GM21619 (cell line): ENCODE results near the gene ITGA11.

Experiments
- ATAC-seq: cut with Tn5 transposase; IDR thresholded peaks from one replicate; pipeline ENCODE4 v1.9.1; 2021; ENCODE audit not compliant: unreplicated experiment

Gene ITGA11

GRCh38 chr15:68275165-68275746 is 156.7 kb downstream of the ITGA11 start:
- ATAC-seq = no peak

- no peak for ATAC-seq
Measured at GRCh38 chr15:68274201-68274848, 157.6 kb downstream of the ITGA11 start.

DNA sequence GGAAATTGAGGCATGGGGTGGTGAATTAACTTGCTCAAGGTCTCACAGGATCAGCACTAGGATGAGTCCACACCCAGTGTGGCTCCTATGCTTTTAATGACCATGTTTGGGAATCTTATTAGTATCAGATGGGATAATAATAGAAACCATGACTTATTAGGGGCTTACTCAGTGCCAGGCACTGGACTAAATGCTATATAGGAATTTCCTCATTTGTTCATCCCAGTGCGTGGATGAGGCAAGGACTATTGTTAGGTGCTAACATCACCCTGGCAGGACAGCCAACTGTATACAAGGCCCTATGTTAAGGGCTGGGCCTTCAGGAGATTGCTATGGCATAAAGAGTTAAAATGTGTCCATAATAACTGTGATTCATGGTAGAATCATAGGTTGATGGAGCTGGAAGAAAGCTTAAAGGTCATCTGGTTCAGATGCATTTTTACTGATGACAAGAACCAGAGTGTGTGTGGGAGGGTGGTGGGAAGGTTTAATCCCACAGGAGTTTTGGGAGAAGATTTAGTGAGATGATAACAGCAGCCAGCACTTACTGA is 159.2 kb downstream of the ITGA11 start:
- ATAC-seq = no peak

DNA sequence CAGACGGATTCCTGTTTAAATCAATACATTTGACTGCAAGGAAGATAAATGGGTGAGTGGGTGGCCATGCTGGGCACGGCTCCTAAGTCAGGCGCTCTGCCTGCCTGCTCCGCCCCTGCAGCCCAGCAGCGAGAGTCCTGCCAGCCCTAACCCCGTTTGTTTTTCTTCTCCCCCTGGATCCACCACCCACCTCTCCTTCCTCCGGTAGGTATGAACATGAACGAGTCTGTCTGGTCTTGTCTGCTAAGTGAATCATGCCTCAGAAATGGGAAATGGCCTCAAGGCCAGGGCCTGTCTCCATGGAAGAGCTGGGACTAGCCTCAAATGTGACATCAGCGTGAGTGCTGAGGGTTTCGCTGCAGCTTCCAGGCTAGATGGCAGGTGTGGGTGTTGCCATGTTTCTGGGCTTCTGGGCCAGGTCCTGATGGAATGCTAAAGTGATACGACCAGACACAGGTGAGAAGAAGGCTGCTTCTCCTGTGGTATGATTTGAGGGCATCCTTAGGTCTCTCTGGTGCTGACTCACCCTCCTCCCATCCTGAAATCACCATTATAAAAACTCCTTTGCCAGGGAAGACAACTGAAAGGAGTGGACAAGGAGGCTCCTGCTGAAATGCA is 160.0 kb downstream of the ITGA11 start:
- no peak for ATAC-seq

DNA sequence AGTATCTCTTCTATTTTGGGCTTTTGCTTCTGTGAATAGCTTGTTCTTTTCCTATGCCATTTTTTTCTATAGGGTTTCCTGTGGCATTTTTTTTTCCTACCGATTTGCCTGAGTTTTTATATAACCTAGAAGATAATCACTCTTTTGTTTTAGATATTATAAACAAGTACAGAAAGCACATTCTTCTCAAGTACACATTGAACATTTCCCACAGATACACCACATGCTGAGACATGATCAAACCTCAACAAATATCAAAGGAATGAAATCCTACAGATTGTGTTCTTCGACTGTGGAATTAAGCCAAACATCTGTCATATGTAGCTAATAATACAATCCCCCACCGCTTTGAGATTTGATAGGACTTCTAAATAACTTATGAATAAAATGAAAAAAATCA is 163.6 kb downstream of the ITGA11 start:
- no peak for ATAC-seq

DNA sequence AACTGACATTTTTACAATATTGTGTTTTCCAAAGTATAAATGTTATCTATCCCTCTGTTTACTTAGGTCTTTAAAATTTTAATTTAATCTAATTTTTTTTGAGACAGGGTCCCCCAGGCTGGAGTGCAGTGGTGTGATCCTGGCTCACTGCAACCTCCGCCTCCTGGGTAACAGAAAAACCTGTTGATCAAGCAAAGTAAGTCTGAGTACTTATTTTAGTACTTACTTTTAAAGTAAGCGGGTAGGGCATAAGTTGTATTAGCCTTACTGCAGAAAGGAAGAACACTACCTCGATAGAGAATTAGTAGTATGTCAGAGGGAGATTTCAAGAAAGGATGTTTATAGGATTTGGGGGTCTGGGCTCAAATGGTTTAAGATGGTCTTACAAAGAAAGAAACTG is 166.3 kb downstream of the ITGA11 start:
- ATAC-seq = no peak

DNA sequence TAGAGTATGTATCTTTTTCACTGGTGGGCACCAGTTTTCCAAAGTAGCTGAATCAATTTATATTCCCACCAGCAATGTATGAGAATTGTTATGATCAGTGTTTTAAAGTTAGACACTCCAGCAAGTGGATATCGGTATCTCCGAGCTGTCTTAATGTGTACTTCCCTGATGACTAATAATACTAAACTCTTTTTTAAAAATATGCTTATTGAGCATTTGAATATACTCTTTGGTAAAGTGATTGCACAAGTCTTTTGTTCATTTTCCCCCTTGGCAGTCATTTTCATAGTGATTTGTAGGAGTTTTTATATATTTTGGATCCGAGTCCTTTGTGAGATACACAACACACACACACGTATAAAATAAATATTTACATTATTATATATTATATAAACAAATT is 166.9 kb downstream of the ITGA11 start:
- ATAC-seq = no peak

DNA sequence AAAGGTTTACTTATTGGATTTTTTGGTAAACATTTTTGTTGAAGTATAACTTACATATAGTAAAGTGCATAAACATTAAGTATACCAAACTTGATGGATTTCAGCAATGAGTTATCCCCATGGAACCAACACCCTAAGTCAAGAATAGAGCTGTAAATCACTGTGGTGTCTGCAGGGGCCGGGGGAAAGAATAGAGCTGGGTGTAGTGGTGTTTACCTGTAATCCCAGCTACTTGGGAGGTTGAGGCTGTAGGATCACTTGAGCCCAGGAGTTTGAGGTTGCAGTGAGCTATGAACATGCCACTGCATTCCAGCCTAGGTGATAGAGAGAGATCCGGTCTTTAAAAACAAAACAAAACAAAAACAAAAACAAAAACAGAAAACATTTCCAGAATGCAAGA is 167.7 kb downstream of the ITGA11 start:
- no peak for ATAC-seq

DNA sequence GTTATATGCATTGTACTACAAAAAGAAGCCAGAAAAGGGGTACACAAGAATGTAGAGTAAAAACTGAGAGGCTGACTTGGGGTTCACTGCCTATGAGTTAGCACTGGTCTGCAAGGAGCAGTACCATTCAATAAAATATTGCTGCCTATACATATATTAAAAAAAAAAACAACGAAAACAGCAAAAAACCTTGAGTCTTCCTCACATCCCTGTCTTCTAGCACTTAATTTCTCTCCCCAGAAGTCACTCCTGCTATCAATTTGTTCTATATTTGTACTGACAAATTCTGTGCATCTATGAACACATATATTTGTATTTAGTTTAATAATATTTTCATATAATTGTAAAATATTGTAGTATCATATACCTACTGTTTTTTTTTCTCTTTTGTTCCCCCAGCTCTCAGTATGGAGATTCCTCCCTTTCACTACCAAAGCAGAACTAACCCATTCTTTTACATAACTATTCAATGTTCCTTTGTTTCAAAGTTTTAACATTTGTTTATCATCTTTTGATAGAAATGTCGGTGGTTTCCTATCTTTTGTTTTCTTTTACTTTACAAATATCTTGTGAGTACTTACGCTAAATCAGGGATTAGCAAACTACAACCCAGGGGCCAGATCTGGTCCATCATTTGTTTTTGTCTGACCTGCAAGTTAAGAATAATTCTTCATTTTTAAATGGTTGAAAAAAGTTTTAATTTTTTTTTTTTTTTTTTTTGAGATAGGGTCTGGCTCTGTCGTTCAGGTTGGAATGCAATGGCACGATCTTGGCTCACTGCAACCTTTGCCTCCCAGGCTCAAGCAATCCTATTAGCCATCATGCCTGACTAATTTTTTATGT is 169.2 kb downstream of the ITGA11 start:
- no peak for ATAC-seq

DNA sequence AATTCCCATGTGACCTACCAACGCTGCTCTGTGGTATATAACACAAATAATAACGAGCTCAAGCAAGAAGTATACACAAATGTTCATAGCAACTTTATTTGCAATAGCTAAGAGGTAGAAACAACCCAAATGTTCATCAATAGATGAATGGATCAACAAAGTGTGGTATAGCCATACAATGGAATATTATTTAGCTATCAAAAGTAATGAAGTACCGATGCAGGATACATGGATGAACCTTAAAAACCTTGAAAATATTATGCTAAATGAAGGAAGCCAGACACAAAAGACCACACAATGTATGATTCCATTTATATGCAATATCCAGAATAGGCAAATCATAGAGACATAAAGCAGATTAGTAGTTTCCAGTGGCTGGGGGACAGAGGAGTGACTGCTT is 170.0 kb downstream of the ITGA11 start:
- ATAC-seq = no peak

GRCh38 chr15:68261241-68261640 is 170.7 kb downstream of the ITGA11 start:
- ATAC-seq = no peak

DNA sequence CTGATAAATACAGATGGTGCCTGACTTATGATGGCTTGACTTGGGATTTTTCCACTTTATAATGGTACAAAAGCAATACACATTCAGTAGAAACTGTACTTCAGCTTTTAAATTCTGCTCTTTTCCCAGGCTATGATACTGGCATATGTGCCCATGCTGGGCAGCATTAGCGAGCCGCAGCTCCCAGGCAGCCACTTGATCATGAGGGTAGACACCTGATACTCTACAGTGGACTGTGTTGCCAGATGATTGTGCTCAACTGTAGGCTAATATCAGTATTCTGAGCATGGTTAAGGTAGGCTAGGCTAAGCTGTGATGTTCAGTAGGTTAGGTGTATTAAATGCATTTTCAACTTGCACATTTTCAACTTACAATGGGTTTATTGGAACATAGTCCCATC is 172.1 kb downstream of the ITGA11 start:
- ATAC-seq = no peak

- no peak for ATAC-seq
Measured at GRCh38 chr15:68258692-68259091, 173.3 kb downstream of the ITGA11 start.

DNA sequence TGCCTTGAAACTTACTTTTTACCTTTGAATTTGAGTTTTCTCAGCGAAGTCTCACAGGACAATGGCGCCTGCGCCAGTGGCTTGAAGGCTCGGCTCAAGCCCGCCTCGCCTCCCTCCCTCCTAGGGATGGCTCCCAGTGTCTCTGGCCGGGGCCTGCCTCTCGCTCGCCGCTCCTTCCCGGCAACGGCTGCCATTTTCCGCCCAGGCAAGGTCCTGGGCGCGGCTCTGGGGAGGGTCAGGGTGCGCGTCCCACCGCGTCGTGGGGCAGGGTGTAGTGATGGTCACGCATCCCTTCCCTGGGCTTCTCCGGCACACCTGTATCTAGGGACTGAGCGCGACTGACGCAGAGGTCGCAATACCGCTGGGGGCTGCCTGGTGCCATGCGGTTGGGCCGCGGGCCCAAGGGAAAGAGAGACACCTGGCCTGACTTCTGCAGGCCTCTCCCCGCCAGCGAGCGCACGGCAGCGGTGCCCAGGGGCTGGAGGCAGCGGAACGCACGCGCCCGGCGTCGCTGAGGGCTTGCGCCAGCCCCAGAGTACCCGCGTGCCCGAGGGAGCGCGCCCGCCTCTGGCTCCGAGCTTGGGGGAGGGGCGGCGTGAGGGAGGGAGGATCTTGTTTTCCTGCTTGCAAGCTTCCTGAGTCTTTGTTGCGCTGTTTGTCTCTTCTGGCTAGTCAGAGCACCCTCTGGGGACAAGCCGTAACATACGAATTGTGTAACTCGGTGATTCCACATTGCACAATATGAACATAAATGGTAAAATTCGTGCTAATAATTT is 175.1 kb downstream of the ITGA11 start:
- ATAC-seq = no peak

- ATAC-seq = no peak
Measured at GRCh38 chr15:68252925-68253534, 178.9 kb downstream of the ITGA11 start.

DNA sequence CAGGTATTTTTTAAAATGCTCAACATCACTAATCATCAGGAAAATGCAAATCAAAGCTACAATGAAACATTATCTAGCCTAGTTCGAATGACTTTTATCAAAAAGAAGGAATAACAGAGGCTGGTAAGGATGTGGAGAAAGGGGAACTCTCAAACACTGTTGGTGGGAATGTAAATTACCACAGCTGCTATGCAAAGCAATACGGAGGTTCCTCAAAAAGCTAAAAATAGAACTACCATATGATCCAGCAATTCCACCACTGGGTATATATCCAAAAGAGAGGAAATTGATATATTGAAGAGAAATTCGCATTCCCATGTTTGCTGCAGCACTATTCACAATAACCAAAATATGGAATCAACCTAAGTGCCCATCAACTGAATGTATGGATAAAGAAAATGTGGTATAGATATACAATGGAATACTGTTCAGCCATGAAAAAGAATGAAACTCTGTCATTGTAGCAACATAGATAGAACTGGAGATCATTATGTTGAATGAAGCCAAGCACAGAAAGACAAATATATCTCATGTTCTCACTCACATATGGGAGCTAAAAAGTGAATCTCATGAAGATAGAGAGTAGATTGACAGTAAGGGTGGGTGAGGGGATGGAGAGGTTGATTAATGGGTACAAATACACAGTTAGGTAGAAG is 182.8 kb downstream of the ITGA11 start:
- ATAC-seq = no peak
